GM23248 (cell line): ENCODE data around the gene GAK.

Experiments
- EZH2 ChIP-seq: fragments of 200-600 bp; sonication (generic); IDR thresholded peaks from 2 replicates; pipeline ENCODE4 v1.6.1; 2018; ENCODE audit warnings: antibody characterized with exemption, mild to moderate bottlenecking; ENCODE audit not compliant: insufficient read depth, poor library complexity, severe bottlenecking
- EZH2phosphoT487 ChIP-seq: fragments of 200-600 bp; sonication (generic); IDR thresholded peaks from 2 replicates; pipeline ENCODE4 v1.6.1; 2018; ENCODE audit warnings: antibody characterized with exemption, moderate library complexity, mild to moderate bottlenecking, low read depth; ENCODE audit not compliant: insufficient read depth

GRCh38 chr4:951594-952468, 19.7 kb upstream of the GAK start:
- TF ChIP-seq EZH2 = no peak
- no peak for TF ChIP-seq EZH2phosphoT487
